LNCAP (cell line): ENCODE measurements around the gene DHRS9.

Experiments
- TF ChIP-seq, protein P1 (sequence below): fragments of 450-650 bp; IDR thresholded peaks from 2 replicates; pipeline ENCODE4 v1.5.1; 2017; ENCODE audit warnings: mild to moderate bottlenecking

DHRS9 gene

DNA sequence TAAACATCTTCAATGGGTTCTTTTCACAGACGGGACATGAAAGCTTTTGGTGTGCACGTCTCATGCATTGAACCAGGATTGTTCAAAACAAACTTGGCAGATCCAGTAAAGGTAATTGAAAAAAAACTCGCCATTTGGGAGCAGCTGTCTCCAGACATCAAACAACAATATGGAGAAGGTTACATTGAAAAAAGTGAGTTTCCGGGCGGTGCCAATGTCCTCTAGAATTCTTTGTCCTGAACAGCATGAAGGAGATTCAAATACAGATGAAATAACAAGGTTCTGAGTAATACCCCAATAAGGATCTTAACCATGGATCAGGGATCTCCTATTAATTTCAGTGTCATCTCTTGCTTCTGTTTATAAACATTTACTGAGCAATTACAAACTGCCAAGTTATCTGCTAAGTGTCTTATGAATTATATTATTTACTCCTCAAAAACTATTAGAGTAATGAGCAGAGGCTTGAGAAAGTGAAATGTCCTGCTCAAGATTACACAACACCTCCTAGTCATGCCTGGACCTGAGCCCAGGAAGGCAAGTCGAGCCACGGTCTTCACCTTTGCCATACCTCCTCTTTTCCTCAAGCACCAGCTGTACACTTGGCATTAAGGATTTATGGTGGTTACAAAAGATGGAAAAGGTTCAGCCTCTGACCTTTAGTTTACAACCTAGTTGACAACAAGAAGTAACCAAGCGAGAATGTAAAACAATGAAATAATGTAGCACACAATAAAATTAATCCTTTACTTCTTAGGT, 22.6 kb downstream of the DHRS9 start:
- TF ChIP-seq, protein P1, sequence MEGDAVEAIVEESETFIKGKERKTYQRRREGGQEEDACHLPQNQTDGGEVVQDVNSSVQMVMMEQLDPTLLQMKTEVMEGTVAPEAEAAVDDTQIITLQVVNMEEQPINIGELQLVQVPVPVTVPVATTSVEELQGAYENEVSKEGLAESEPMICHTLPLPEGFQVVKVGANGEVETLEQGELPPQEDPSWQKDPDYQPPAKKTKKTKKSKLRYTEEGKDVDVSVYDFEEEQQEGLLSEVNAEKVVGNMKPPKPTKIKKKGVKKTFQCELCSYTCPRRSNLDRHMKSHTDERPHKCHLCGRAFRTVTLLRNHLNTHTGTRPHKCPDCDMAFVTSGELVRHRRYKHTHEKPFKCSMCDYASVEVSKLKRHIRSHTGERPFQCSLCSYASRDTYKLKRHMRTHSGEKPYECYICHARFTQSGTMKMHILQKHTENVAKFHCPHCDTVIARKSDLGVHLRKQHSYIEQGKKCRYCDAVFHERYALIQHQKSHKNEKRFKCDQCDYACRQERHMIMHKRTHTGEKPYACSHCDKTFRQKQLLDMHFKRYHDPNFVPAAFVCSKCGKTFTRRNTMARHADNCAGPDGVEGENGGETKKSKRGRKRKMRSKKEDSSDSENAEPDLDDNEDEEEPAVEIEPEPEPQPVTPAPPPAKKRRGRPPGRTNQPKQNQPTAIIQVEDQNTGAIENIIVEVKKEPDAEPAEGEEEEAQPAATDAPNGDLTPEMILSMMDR: no peak

DNA sequence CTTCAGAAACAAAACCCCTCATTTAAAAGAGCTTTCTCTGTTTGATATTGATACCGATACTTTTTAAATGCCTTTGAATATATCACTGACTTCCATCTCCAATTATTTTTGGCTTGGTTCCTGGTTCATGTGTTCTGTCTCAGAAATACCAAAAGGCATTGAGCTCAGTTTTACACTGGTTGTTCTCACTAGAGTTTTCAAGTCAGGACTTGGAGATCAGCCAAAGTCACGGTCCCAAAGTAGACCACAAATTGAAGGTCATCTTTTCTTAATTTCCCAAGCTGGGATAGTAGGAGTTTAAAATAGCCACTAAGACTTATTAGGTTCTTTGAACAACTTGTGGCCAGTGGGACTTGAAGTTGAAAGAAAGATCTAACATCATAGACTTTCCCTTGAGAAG, 24.2 kb downstream of the DHRS9 start:
- TF ChIP-seq, protein P1: no peak

DNA sequence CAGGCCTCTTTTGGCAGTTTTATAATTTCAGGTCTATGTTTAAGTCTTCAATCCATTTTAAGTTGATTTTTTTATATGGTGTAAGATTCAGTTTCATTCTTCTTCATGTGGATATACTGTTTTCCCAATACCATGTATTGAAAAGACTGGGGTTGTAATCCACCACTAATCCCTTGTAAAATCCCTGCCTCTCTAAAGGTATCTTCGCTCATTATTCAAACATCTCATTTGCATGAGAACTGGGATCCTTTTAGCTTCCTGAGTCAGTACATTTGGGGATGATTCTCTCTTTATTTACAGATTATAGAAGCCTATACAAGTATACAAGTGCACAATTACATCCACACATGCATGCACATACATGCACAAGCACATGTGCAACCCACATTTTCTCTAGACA, 25.3 kb downstream of the DHRS9 start:
- TF ChIP-seq, protein P1: no peak

DNA sequence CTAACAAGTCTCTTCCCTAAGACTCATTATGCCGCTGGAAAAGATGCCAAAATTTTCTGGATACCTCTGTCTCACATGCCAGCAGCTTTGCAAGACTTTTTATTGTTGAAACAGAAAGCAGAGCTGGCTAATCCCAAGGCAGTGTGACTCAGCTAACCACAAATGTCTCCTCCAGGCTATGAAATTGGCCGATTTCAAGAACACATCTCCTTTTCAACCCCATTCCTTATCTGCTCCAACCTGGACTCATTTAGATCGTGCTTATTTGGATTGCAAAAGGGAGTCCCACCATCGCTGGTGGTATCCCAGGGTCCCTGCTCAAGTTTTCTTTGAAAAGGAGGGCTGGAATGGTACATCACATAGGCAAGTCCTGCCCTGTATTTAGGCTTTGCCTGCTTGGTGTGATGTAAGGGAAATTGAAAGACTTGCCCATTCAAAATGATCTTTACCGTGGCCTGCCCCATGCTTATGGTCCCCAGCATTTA, 26.3 kb downstream of the DHRS9 start:
- TF ChIP-seq, protein P1: no peak

DNA sequence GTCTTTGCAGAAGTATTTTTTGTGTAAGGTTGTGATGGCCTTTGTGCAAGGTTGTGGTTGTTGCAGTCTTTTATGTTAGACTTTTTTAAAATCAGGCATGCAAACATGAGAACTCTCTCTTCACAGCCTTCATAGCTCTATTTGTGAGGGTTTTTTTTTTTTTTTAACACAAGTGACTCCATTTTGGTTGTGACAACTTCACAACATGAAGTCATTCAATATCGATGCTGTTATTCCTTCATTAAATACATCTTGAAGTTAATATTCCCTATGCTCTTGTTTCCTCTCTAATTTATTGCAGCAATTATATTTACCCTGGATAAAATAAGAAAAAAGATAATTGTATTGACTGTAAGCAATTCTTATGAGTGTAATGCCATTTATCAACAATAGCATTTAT, 35.5 kb downstream of the DHRS9 start:
- TF ChIP-seq, protein P1: no peak

DNA sequence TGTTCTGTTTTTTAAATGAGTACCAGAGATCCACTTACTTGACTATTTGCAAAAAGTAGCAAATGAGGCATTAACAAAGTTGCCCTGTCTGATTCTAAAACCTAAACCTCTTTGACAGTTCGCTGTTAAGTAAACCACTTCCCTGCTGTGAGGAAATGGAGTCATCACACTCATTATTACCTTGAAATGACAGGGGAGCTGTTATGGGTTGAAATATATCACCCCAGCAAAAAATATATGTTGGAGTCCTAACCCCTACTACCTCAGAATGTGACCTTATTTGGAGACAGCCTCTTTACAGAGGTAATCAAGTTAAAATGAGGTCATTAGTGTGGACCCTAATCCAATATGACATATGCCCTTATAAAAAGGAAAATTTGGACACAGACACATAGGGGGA, 36.1 kb downstream of the DHRS9 start:
- TF ChIP-seq, protein P1: no peak

DNA sequence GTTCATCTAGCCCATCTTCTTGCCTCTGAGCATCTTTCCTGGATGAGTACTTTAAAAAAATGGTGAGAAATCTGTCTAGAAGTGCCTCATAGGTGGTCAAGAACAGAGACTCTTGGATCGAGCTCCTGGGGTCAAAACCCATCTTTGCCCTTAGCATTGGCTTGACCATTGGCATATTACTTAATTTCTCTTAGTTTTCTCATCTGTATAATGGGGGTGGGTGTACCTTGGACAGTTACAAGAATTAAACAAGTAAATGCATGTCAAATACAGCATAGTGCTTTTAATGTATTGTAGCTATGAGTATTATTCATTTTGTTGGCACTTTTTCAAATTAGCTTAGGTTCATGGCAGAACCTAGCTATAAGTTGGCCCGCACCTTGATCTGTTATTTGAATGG, 36.8 kb downstream of the DHRS9 start:
- TF ChIP-seq, protein P1: no peak
